ENCODE measurements around the gene PGD. TPM values are rescaled to one million over a fixed set of nuclear protein-coding genes. Genes with fewer than 3 reads are reported as not detected.

Gene PGD
- total and polyA plus RNA-seq, 2 of the 13 experiments (the other 11 are each of a cell fraction or from before 2014, with no cell fraction given), result 64.8 to 210 TPM

DNA sequence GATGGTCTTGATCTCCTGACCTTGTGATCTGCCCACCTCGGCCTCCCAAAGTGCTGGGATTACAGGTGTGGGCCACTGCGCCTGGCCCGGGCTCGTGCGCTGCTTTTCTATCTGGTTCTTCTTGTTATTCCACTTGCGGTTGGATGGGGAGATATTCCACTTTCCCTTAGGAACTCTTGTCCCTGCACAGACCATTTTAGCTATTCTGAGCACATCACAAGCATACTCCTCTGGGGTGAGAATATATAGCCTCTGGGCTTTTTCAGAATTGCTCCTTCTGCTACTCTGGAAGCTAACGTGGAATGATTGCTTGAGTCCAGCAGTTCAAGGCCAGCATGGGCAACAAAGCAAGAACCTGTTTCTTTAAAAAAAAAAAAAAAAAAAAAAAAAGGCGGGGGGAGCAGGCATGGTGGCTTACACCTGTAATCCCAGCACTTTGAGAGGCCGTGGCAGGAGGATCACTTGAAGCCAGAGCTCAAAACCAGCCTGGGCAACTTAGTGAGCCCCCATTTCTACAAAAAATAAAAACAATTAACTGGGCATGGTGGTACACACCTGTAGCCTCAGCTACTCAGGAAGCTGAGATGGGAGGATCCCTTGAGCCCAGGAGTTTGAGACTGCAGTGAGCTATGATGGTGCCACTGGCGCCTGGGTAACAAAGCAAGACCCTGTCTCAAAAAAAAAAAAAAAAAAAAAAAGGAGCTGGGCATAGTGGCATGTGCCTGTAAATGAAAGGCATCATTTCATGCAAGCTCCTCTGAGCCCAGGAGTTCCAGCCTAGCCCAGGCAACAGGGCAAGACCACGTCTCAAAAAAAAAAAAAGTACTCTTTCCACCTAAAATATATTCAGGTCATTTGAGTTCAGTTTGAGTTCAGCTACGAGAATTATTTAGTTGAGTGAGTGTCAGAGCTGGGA lies 11.8 kb upstream of the PGD start:
- H3K9ac ChIP-seq (ENCODE audit: insufficient read depth, low read depth, low read length), result no peak overlapping the region; the same call in 1 of the 2 replicates
- H3K4me3 ChIP-seq (replicated peaks in 1 of 3; ENCODE audit: insufficient read depth in 1 of 3, low read depth in 2 of 3, low read length in 3 of 3), result no peak overlapping the region
- peak overlapping the region; percentile 74 for H3K27ac ChIP-seq (ENCODE audit: extremely low read length, insufficient read depth, low read length)
- no TSS peak for BruUV-seq (replicated peaks)
- peaks cover 51% of the 10 kb centered on the region for H3K4me1 ChIP-seq (ENCODE audit: insufficient read depth, low read length)
- peak overlapping the region; percentile 62; the same call in 1 of the 2 replicates for H3K4me2 ChIP-seq (ENCODE audit: low read depth, low read length)
- TF ChIP-seq ZMYM4 (CRISPR knock-in tag; IDR thresholded peaks at IDR 0.05) (no peak), THAP11 (CRISPR knock-in tag; IDR thresholded peaks at IDR 0.05) (no peak), AGO1 (IDR thresholded peaks at IDR 0.05; ENCODE audit: low read depth, low read length, poor library complexity, severe bottlenecking) (no peak), ONECUT2 (CRISPR knock-in tag; IDR thresholded peaks at IDR 0.05) (no peak)
- TF ChIP-seq, protein P1, sequence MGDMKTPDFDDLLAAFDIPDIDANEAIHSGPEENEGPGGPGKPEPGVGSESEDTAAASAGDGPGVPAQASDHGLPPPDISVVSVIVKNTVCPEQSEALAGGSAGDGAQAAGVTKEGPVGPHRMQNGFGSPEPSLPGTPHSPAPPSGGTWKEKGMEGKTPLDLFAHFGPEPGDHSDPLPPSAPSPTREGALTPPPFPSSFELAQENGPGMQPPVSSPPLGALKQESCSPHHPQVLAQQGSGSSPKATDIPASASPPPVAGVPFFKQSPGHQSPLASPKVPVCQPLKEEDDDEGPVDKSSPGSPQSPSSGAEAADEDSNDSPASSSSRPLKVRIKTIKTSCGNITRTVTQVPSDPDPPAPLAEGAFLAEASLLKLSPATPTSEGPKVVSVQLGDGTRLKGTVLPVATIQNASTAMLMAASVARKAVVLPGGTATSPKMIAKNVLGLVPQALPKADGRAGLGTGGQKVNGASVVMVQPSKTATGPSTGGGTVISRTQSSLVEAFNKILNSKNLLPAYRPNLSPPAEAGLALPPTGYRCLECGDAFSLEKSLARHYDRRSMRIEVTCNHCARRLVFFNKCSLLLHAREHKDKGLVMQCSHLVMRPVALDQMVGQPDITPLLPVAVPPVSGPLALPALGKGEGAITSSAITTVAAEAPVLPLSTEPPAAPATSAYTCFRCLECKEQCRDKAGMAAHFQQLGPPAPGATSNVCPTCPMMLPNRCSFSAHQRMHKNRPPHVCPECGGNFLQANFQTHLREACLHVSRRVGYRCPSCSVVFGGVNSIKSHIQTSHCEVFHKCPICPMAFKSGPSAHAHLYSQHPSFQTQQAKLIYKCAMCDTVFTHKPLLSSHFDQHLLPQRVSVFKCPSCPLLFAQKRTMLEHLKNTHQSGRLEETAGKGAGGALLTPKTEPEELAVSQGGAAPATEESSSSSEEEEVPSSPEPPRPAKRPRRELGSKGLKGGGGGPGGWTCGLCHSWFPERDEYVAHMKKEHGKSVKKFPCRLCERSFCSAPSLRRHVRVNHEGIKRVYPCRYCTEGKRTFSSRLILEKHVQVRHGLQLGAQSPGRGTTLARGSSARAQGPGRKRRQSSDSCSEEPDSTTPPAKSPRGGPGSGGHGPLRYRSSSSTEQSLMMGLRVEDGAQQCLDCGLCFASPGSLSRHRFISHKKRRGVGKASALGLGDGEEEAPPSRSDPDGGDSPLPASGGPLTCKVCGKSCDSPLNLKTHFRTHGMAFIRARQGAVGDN (CRISPR knock-in tag; IDR thresholded peaks at IDR 0.05), result 0 out of 2 replicates have a peak, but pooled peaks have one; percentile 12
- TF ChIP-seq, protein P2, sequence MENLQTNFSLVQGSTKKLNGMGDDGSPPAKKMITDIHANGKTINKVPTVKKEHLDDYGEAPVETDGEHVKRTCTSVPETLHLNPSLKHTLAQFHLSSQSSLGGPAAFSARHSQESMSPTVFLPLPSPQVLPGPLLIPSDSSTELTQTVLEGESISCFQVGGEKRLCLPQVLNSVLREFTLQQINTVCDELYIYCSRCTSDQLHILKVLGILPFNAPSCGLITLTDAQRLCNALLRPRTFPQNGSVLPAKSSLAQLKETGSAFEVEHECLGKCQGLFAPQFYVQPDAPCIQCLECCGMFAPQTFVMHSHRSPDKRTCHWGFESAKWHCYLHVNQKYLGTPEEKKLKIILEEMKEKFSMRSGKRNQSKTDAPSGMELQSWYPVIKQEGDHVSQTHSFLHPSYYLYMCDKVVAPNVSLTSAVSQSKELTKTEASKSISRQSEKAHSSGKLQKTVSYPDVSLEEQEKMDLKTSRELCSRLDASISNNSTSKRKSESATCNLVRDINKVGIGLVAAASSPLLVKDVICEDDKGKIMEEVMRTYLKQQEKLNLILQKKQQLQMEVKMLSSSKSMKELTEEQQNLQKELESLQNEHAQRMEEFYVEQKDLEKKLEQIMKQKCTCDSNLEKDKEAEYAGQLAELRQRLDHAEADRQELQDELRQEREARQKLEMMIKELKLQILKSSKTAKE (CRISPR knock-in tag; IDR thresholded peaks at IDR 0.05; ENCODE audit: borderline replicate concordance), result no peak
- TF ChIP-seq, protein P3, sequence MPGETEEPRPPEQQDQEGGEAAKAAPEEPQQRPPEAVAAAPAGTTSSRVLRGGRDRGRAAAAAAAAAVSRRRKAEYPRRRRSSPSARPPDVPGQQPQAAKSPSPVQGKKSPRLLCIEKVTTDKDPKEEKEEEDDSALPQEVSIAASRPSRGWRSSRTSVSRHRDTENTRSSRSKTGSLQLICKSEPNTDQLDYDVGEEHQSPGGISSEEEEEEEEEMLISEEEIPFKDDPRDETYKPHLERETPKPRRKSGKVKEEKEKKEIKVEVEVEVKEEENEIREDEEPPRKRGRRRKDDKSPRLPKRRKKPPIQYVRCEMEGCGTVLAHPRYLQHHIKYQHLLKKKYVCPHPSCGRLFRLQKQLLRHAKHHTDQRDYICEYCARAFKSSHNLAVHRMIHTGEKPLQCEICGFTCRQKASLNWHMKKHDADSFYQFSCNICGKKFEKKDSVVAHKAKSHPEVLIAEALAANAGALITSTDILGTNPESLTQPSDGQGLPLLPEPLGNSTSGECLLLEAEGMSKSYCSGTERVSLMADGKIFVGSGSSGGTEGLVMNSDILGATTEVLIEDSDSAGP (CRISPR knock-in tag; IDR thresholded peaks at IDR 0.05; ENCODE audit: borderline replicate concordance), result peak; percentile 35; the same call in 1 of the 2 replicates
- in situ Hi-C loops (cut with HindIII; ENCODE audit: extremely low pct_ligation_motif_present, low pct_unique_long_range_greater_than_20kb), result loop anchor here (10.0 kb wide), 1 partner anchor 88 kb away; the partner anchor contains the start of genes DFFA and PEX14
- H3K27me3 ChIP-seq (ENCODE audit: control insufficient read depth in 1 of 2, insufficient read depth in 2 of 2, low read length in 2 of 2), result no peaks in the 10 kb centered on the region
- no peaks in the 10 kb centered on the region for H4K20me1 ChIP-seq (ENCODE audit: insufficient read depth, low read length)
- no peaks in the 10 kb centered on the region for H3K79me2 ChIP-seq (ENCODE audit: insufficient read depth, low read length)
- WGBS (ENCODE audit: low lambda C conversion rate), result 78% methylated on average over 12 of the region's 12 CpGs
- ATAC-seq (no peak), FAIRE-seq (no peak), DNase-seq (ENCODE audit: low spot score) (no peak)
- no peaks in the 10 kb centered on the region for H3K9me3 ChIP-seq (ENCODE audit: low read length)
- no peaks in the 10 kb centered on the region; a peak in 1 of 5 replicates for H3K36me3 ChIP-seq (replicated peaks in 1 of 2; ENCODE audit: control insufficient read depth in 1 of 2, insufficient read depth in 2 of 2, low read length in 2 of 2)
- intact Hi-C loops (cut with micrococcal nuclease; ENCODE audit: unreplicated experiment), result no loop called here
- CTCF ChIA-PET (ENCODE audit: low intra/inter-chr PET ratio, low total read pairs), result interaction anchor here (0.8 kb wide), 1 partner anchor 8 kb away, joined by 3 read pairs; no protein-coding TSS in a partner anchor
- POLR2A ChIA-PET, result interaction anchor here (0.7 to 4.7 kb wide), 2 partner anchors 13 to 59 kb away, joined by 3 to 65 read pairs; partner anchors contain the start of gene PGD
- H2AFZ ChIP-seq (ENCODE audit: low read length), result no peak overlapping the region
